ENCODE data around the gene C13orf46.

C13orf46 gene

GRCh38 chr13:114018461-114019055 lies 44.7 kb upstream of the C13orf46 start:
- no peak overlapping the region for H3K4me3 ChIP-seq (ENCODE audit: low read depth, low read length)
- TF ChIP-seq, protein P1, sequence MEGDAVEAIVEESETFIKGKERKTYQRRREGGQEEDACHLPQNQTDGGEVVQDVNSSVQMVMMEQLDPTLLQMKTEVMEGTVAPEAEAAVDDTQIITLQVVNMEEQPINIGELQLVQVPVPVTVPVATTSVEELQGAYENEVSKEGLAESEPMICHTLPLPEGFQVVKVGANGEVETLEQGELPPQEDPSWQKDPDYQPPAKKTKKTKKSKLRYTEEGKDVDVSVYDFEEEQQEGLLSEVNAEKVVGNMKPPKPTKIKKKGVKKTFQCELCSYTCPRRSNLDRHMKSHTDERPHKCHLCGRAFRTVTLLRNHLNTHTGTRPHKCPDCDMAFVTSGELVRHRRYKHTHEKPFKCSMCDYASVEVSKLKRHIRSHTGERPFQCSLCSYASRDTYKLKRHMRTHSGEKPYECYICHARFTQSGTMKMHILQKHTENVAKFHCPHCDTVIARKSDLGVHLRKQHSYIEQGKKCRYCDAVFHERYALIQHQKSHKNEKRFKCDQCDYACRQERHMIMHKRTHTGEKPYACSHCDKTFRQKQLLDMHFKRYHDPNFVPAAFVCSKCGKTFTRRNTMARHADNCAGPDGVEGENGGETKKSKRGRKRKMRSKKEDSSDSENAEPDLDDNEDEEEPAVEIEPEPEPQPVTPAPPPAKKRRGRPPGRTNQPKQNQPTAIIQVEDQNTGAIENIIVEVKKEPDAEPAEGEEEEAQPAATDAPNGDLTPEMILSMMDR (IDR thresholded peaks at IDR 0.05; ENCODE audit: low read depth, low read length, missing control alignments), result no peak
- DNase-seq (ENCODE audit: low read depth), result no peak

DNA sequence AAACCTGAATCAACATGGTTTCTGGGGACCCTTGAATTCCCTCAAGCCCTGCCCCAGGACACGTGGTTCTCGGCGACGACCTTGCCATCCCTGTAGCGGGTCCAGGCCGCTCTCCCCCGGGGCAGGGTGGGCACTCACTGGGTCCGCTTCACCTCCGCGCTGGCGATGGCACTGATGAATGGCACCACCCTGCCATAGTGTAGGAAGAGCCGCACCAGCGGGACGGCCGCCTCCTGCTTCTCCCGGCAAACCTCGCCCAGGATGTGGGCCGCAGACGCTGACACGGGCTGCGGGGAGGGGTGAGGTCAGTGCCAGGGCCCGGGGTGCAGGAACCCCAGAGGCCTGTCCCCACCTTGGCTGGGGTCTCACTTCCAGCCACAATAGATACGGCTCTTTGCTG lies 44.1 kb upstream of the C13orf46 start:
- H3K4me3 ChIP-seq (ENCODE audit: low read depth, low read length), result no peak overlapping the region
- DNase-seq (ENCODE audit: low read depth), result no peak
- TF ChIP-seq, protein P1 (IDR thresholded peaks at IDR 0.05; ENCODE audit: low read depth, low read length, missing control alignments), result no peak

GRCh38 chr13:114017028-114017630 lies 43.3 kb upstream of the C13orf46 start:
- no peak overlapping the region for H3K4me3 ChIP-seq (ENCODE audit: low read depth, low read length)
- no peak for DNase-seq (ENCODE audit: low read depth)
- TF ChIP-seq, protein P1 (IDR thresholded peaks at IDR 0.05; ENCODE audit: low read depth, low read length, missing control alignments), result peak; percentile 15

GRCh38 chr13:114016321-114017027 lies 42.6 kb upstream of the C13orf46 start:
- DNase-seq (ENCODE audit: low read depth), result no peak
- no peak overlapping the region for H3K4me3 ChIP-seq (ENCODE audit: low read depth, low read length)
- TF ChIP-seq, protein P1 (IDR thresholded peaks at IDR 0.05; ENCODE audit: low read depth, low read length, missing control alignments), result no peak

- DNase-seq (ENCODE audit: low read depth), result no peak
- TF ChIP-seq, protein P1 (IDR thresholded peaks at IDR 0.05; ENCODE audit: low read depth, low read length, missing control alignments), result no peak
- no peak overlapping the region for H3K4me3 ChIP-seq (ENCODE audit: low read depth, low read length)
Observed at GRCh38 chr13:114015969-114016295, 42.1 kb upstream of the C13orf46 start.

DNA sequence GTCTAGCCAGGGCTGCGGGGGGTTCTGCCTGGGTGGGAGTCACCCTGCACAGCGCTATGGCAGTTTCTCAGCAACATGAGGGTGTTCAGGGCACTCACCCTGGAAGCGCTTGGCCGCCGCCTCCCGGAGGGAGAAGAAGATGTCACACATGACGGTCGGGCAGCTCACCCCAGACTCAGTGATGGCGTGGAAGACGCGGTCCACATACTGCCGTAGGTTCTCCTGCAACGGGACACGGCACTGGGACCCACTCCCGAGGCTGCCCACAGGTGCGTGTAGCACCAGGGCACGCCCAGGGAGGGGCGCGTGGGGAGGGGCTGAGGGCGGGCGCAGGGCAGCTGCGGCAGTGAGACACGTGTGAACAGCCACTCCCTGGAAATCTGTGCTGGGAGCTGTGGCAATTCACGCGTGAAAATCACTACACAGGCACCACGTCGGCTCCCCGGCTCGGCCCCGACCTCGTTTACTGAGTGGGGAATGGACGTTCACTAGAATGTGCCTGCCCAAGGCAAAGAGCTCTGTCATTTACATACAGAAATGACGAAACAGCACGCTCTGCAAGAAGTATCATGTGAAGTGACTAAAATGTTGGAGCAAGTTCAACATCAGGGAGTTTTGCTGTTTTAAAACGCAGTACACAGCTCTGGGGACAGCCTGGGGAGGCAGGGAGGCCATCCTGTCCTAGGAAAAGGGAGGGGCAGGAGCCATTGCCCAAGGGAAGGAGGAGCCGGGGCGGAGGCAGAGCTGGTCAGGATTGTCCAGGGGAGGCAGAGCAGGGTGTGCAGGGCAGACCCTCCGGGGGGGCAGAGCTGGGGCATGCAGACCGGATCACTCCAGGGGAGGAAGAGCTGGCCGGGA lies 41.5 kb upstream of the C13orf46 start:
- H3K4me3 ChIP-seq (ENCODE audit: low read depth, low read length), result no peak overlapping the region
- DNase-seq (ENCODE audit: low read depth), result no peak
- TF ChIP-seq, protein P1 (IDR thresholded peaks at IDR 0.05; ENCODE audit: low read depth, low read length, missing control alignments), result no peak
